ENCODE data around the gene HOATZ.

Gene HOATZ

GRCh38 chr11:111550258-111550657, 35.7 kb downstream of the HOATZ start:
- DNase-seq: no peak

- no peak for DNase-seq
These were observed 40.0 kb downstream of the HOATZ start for GRCh38 chr11:111554532-111554931.

- DNase-seq: no peak
These were observed 40.7 kb downstream of the HOATZ start for GRCh38 chr11:111555255-111555654.

- no peak for DNase-seq
These were observed 43.0 kb downstream of the HOATZ start for GRCh38 chr11:111557425-111558111.

- DNase-seq: no peak
These were observed 45.4 kb downstream of the HOATZ start for GRCh38 chr11:111559800-111560464.

GRCh38 chr11:111560800-111561199, 46.2 kb downstream of the HOATZ start:
- no peak for DNase-seq

- DNase-seq: no peak
These were observed 46.7 kb downstream of the HOATZ start for GRCh38 chr11:111561306-111561705.

GRCh38 chr11:111561791-111562325, 47.3 kb downstream of the HOATZ start:
- DNase-seq: no peak

GRCh38 chr11:111562692-111563389, 48.3 kb downstream of the HOATZ start:
- no peak for DNase-seq

GRCh38 chr11:111565114-111565720, 50.6 kb downstream of the HOATZ start:
- peak; percentile 12 for DNase-seq

- DNase-seq: no peak
These were observed 51.7 kb downstream of the HOATZ start for GRCh38 chr11:111566324-111566723.

GRCh38 chr11:111569476-111569875, 54.9 kb downstream of the HOATZ start:
- no peak for DNase-seq

- DNase-seq: no peak
These were observed 56.2 kb downstream of the HOATZ start for GRCh38 chr11:111570796-111571195.

GRCh38 chr11:111571829-111572501, 57.4 kb downstream of the HOATZ start:
- DNase-seq: no peak

- DNase-seq: no peak
These were observed 58.0 kb downstream of the HOATZ start for GRCh38 chr11:111572581-111572980.

- no peak for DNase-seq
These were observed 59.3 kb downstream of the HOATZ start for GRCh38 chr11:111573821-111574249.

- DNase-seq: no peak
These were observed 60.0 kb downstream of the HOATZ start for GRCh38 chr11:111574373-111575225.

GRCh38 chr11:111575740-111576139, 61.2 kb downstream of the HOATZ start:
- no peak for DNase-seq

- peak; percentile 39 for DNase-seq
These were observed 63.2 kb downstream of the HOATZ start for GRCh38 chr11:111577821-111578220.

- no peak for DNase-seq
These were observed 66.8 kb downstream of the HOATZ start for GRCh38 chr11:111581341-111581740.

GRCh38 chr11:111582163-111582562, 67.6 kb downstream of the HOATZ start:
- DNase-seq: peak; percentile 33

- DNase-seq: no peak
These were observed 68.3 kb downstream of the HOATZ start for GRCh38 chr11:111582881-111583280.

All from GDM1 (cell line).